ENCODE results near the gene MAP2K2. TPM values are rescaled to one million over a fixed set of nuclear protein-coding genes. Genes with fewer than 3 reads are reported as not detected.

Gene MAP2K2
- total RNA-seq, 3 donors from 2014 or later = 173 to 221 (median 192) TPM

GRCh38 chr19:4121815-4122214, 2.1 kb downstream of the MAP2K2 start:
- H3K9me3 ChIP-seq = no peaks in the 10 kb centered on the region
- ATAC-seq (no peak), DNase-seq (no peak)
- no peak overlapping the region for H3K4me3 ChIP-seq
- intact Hi-C loops (cut with DNase I, micrococcal nuclease) = no loop called here
- no peak for TF ChIP-seq CTCF (IDR thresholded peaks at IDR 0.05)
- H3K36me3 ChIP-seq (ENCODE audit: low read depth) = no peaks in the 10 kb centered on the region
- peaks cover 11% of the 10 kb centered on the region for H3K4me1 ChIP-seq (ENCODE audit: low read depth)

- H3K4me1 ChIP-seq (ENCODE audit: low read depth) = peaks cover 11% of the 10 kb centered on the region
- ATAC-seq (no peak), DNase-seq (no peak)
- TF ChIP-seq CTCF (IDR thresholded peaks at IDR 0.05) = no peak
- H3K4me3 ChIP-seq = no peak overlapping the region
- intact Hi-C loops (cut with DNase I, micrococcal nuclease) = no loop called here
- H3K36me3 ChIP-seq (ENCODE audit: low read depth) = no peaks in the 10 kb centered on the region
- no peaks in the 10 kb centered on the region for H3K9me3 ChIP-seq
Measured at GRCh38 chr19:4121273-4121612, 2.7 kb downstream of the MAP2K2 start.

- DNase-seq (no peak), ATAC-seq (no peak)
- H3K4me1 ChIP-seq (ENCODE audit: low read depth) = peaks cover 11% of the 10 kb centered on the region
- H3K36me3 ChIP-seq (ENCODE audit: low read depth) = no peaks in the 10 kb centered on the region
- intact Hi-C loops (cut with DNase I, micrococcal nuclease) = no loop called here
- TF ChIP-seq CTCF (IDR thresholded peaks at IDR 0.05) = no peak
- H3K4me3 ChIP-seq = no peak overlapping the region
- no peaks in the 10 kb centered on the region for H3K9me3 ChIP-seq
Measured at GRCh38 chr19:4120559-4121272, 3.2 kb downstream of the MAP2K2 start.

GRCh38 chr19:4119763-4120162, 4.2 kb downstream of the MAP2K2 start:
- DNase-seq (no peak), ATAC-seq (no peak)
- intact Hi-C loops (cut with DNase I, micrococcal nuclease) = no loop called here
- H3K9me3 ChIP-seq = no peaks in the 10 kb centered on the region
- H3K36me3 ChIP-seq (ENCODE audit: low read depth) = no peaks in the 10 kb centered on the region
- H3K4me3 ChIP-seq = no peak overlapping the region
- TF ChIP-seq CTCF (IDR thresholded peaks at IDR 0.05) = no peak
- H3K4me1 ChIP-seq (ENCODE audit: low read depth) = peaks cover 11% of the 10 kb centered on the region

GRCh38 chr19:4115818-4116385, 8.0 kb downstream of the MAP2K2 start:
- no peak for TF ChIP-seq CTCF (IDR thresholded peaks at IDR 0.05)
- Histone ChIP-seq H3K4me1 (ENCODE audit: low read depth) (no peaks in the 10 kb centered on the region), H3K36me3 (ENCODE audit: low read depth) (no peaks in the 10 kb centered on the region), H3K4me3 (no peak overlapping the region), H3K9me3 (no peaks in the 10 kb centered on the region)
- intact Hi-C loops (cut with DNase I, micrococcal nuclease) = no loop called here
- ATAC-seq (no peak), DNase-seq (no peak)

Measured in mucosa of descending colon (tissue), 3 donors.